ENCODE results near the gene SH3BP1.
A peak's percentile ranks its signal among the peaks of the same experiment; 100 is the strongest.

SH3BP1 gene

GRCh38 chr22:37616201-37617083, 23.0 kb upstream of the SH3BP1 start:
- no peak for DNase-seq (ENCODE audit: low spot score)

- DNase-seq (ENCODE audit: low spot score) = no peak
These were observed 22.0 kb upstream of the SH3BP1 start for GRCh38 chr22:37617431-37617830.

- DNase-seq (ENCODE audit: low spot score) = no peak
These were observed 21.3 kb upstream of the SH3BP1 start for GRCh38 chr22:37618072-37618656.

GRCh38 chr22:37618674-37619073, 20.8 kb upstream of the SH3BP1 start:
- DNase-seq (ENCODE audit: low spot score) = no peak

GRCh38 chr22:37619991-37620390, 19.5 kb upstream of the SH3BP1 start:
- no peak for DNase-seq (ENCODE audit: low spot score)

- DNase-seq (ENCODE audit: low spot score) = no peak
These were observed 18.1 kb upstream of the SH3BP1 start for GRCh38 chr22:37621352-37621860.

GRCh38 chr22:37623075-37624016, 16.1 kb upstream of the SH3BP1 start:
- peak; percentile 86 for DNase-seq (ENCODE audit: low spot score)

- DNase-seq (ENCODE audit: low spot score) = no peak
These were observed 15.5 kb upstream of the SH3BP1 start for GRCh38 chr22:37624017-37624365.

GRCh38 chr22:37624876-37625275, 14.6 kb upstream of the SH3BP1 start:
- DNase-seq (ENCODE audit: low spot score) = no peak

- no peak for DNase-seq (ENCODE audit: low spot score)
These were observed 13.7 kb upstream of the SH3BP1 start for GRCh38 chr22:37625737-37626136.

GRCh38 chr22:37626144-37626543, 13.3 kb upstream of the SH3BP1 start:
- DNase-seq (ENCODE audit: low spot score) = no peak

GRCh38 chr22:37626556-37627075, 12.9 kb upstream of the SH3BP1 start:
- no peak for DNase-seq (ENCODE audit: low spot score)

- no peak for DNase-seq (ENCODE audit: low spot score)
These were observed 12.3 kb upstream of the SH3BP1 start for GRCh38 chr22:37627121-37627520.

- no peak for DNase-seq (ENCODE audit: low spot score)
These were observed 11.9 kb upstream of the SH3BP1 start for GRCh38 chr22:37627545-37627944.

GRCh38 chr22:37628830-37629229, 10.6 kb upstream of the SH3BP1 start:
- DNase-seq (ENCODE audit: low spot score) = no peak

GRCh38 chr22:37629928-37630327, 9.5 kb upstream of the SH3BP1 start:
- DNase-seq (ENCODE audit: low spot score) = no peak

- DNase-seq (ENCODE audit: low spot score) = no peak
These were observed 8.5 kb upstream of the SH3BP1 start for GRCh38 chr22:37630839-37631435.

GRCh38 chr22:37631448-37632173, 7.9 kb upstream of the SH3BP1 start:
- no peak for DNase-seq (ENCODE audit: low spot score)

- DNase-seq (ENCODE audit: low spot score) = no peak
These were observed 7.0 kb upstream of the SH3BP1 start for GRCh38 chr22:37632174-37633088.

GRCh38 chr22:37633089-37633624, 6.3 kb upstream of the SH3BP1 start:
- no peak for DNase-seq (ENCODE audit: low spot score)
